OCI-LY1 (cell line): ENCODE measurements around the gene XPR1.

Experiments used
- H2AFZ ChIP-seq: fragments of 200-600 bp; sonication (generic), shearing (Covaris generic); 2 replicates; pipeline ENCODE4 v1.6.0; 2014; ENCODE audit warnings: antibody characterized with exemption, mild to moderate bottlenecking, low read length
- H3F3A ChIP-seq: fragments of 200-600 bp; sonication (generic), shearing (Covaris generic); 2 replicates; pipeline ENCODE4 v1.6.0; 2014; ENCODE audit warnings: mild to moderate bottlenecking, antibody characterized with exemption, low read length, moderate library complexity; ENCODE audit not compliant: insufficient read depth
- H3K27ac ChIP-seq: fragments of 200-600 bp; sonication (generic); 2 replicates; pipeline ENCODE4 v1.5.1; 2014; ENCODE audit warnings: low read length, mixed run types, mild to moderate bottlenecking, low read depth; ENCODE audit not compliant: poor library complexity, severe bottlenecking
- H3K27me3 ChIP-seq: fragments of 200-600 bp; sonication (generic); 2 replicates; pipeline ENCODE4 v1.6.0; 2014; ENCODE audit warnings: antibody characterized with exemption, mild to moderate bottlenecking, low read length, moderate library complexity; ENCODE audit not compliant: insufficient read depth
- H3K36me3 ChIP-seq: fragments of 200-600 bp; sonication (generic); 2 replicates; pipeline ENCODE4 v1.6.1; 2014; ENCODE audit warnings: mild to moderate bottlenecking, antibody characterized with exemption, low read length, moderate library complexity, mixed read lengths; ENCODE audit not compliant: insufficient read depth
- H3K4me1 ChIP-seq: fragments of 200-600 bp; sonication (generic); 2 replicates; pipeline ENCODE4 v1.5.1; 2014; ENCODE audit warnings: mild to moderate bottlenecking, low read length, moderate library complexity; ENCODE audit not compliant: insufficient read depth, severe bottlenecking
- H3K4me2 ChIP-seq: fragments of 200-600 bp; sonication (generic), shearing (Covaris generic); 2 replicates; pipeline ENCODE4 v1.6.1; 2014; ENCODE audit warnings: low read length
- H3K4me3 ChIP-seq: fragments of 200-600 bp; sonication (generic); 2 replicates; pipeline ENCODE4 v1.5.1; 2014; ENCODE audit warnings: low read length, low read depth, mild to moderate bottlenecking, mixed read lengths; ENCODE audit not compliant: poor library complexity, severe bottlenecking
- H3K79me2 ChIP-seq: fragments of 200-600 bp; shearing (Covaris generic); 2 replicates; pipeline ENCODE4 v1.6.1; 2016; ENCODE audit warnings: mixed run types, low read length, mixed read lengths; ENCODE audit not compliant: insufficient read depth
- H3K9ac ChIP-seq: fragments of 200-600 bp; sonication (generic), shearing (Covaris generic); 2 replicates; pipeline ENCODE4 v1.6.1; 2014; ENCODE audit warnings: mild to moderate bottlenecking, low read length, mixed read lengths
- H3K9me2 ChIP-seq: fragments of 200-600 bp; sonication (generic), shearing (Covaris generic); 2 replicates; pipeline ENCODE4 v1.6.1; 2014; ENCODE audit warnings: low read depth, mild to moderate bottlenecking, low read length, mixed read lengths
- H3K9me3 ChIP-seq: fragments of 200-600 bp; shearing (Covaris generic); 2 replicates; pipeline ENCODE4 v1.6.1; 2014; ENCODE audit warnings: low read length, mixed read lengths
- H4K20me1 ChIP-seq: fragments of 200-600 bp; sonication (generic), shearing (Covaris generic); 2 replicates; pipeline ENCODE4 v1.6.0; 2016; ENCODE audit warnings: mild to moderate bottlenecking, low read length; ENCODE audit not compliant: insufficient read depth
- CTCF ChIP-seq: fragments of 200-600 bp; sonication (generic), shearing (Covaris generic); IDR thresholded peaks from 2 replicates; pipeline ENCODE4 v1.5.1; 2017; ENCODE audit warnings: mild to moderate bottlenecking, antibody characterized with exemption, low read length, moderate library complexity, mixed read lengths
- EZH2 ChIP-seq: fragments of 200-600 bp; sonication (generic), shearing (Covaris generic); IDR thresholded peaks from 2 replicates; pipeline ENCODE4 v1.8.0; 2017; ENCODE audit warnings: borderline replicate concordance, mixed run types, mild to moderate bottlenecking, antibody characterized with exemption, low read length, moderate library complexity, mixed read lengths

Gene XPR1

GRCh38 chr1:180620581-180620980 lies 11.2 kb upstream of the XPR1 start:
- no peak for TF ChIP-seq EZH2
- TF ChIP-seq CTCF = no peak
- H4K20me1 ChIP-seq = no peaks in the 10 kb centered on the region
- H3K4me2 ChIP-seq = no peak overlapping the region
- no peak overlapping the region for H3K27ac ChIP-seq
- no peaks in the 10 kb centered on the region for H3F3A ChIP-seq
- no peak overlapping the region for H3K4me3 ChIP-seq
- H3K79me2 ChIP-seq = no peaks in the 10 kb centered on the region
- H3K27me3 ChIP-seq = no peaks in the 10 kb centered on the region
- H3K9me3 ChIP-seq = no peaks in the 10 kb centered on the region
- no peaks in the 10 kb centered on the region for H3K9me2 ChIP-seq
- no peaks in the 10 kb centered on the region for H3K36me3 ChIP-seq
- H2AFZ ChIP-seq = no peak overlapping the region
- no peak overlapping the region for H3K9ac ChIP-seq
- H3K4me1 ChIP-seq = peaks cover 8% of the 10 kb centered on the region

DNA sequence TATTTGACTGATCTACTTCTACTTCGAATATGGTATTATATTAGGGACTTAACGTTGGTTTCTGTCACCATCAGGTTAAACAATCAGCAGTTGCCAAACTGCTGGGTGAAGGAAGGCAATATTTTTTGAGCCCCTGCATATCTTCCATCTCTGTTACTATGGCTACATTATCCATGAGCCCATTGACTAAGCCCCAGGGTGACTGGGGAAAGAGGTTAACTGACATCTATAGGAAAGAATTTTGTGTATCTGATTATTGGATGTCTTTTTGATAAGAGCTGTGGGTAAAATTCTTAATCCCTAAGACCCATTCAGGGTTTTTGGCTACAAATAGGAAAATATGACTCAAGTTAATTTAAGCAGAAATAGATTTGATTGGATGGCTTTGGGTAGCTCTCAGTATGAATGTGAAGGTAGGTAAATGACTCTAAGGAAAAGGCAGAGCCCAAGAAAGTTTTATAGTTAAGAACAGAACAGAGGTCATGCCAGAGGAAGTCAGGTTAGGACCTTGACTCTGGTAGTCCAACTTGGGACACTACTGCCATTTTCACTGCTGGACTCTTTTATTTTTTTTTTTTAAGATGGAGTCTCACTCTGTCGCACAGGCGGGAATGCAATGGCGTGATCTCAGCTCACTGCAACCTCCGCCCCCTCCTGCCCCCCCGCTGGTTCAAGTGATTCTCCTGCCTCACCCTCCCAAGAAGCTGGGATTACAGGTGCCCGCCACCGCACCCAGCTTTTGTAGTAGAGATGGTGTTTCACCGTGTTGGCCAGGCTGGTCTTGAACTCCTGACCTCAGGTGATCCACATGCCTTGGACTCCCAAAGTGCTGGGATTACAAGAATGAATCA lies 8.9 kb upstream of the XPR1 start:
- H2AFZ ChIP-seq = no peak overlapping the region
- no peaks in the 10 kb centered on the region for H3K79me2 ChIP-seq
- H4K20me1 ChIP-seq = no peaks in the 10 kb centered on the region
- no peak overlapping the region for H3K4me2 ChIP-seq
- H3K4me1 ChIP-seq = peaks cover under 1% of the 10 kb centered on the region
- no peaks in the 10 kb centered on the region for H3K36me3 ChIP-seq
- no peak overlapping the region for H3K4me3 ChIP-seq
- no peaks in the 10 kb centered on the region for H3F3A ChIP-seq
- no peak overlapping the region for H3K9ac ChIP-seq
- TF ChIP-seq CTCF = no peak
- TF ChIP-seq EZH2 = no peak
- H3K9me3 ChIP-seq = no peaks in the 10 kb centered on the region
- no peaks in the 10 kb centered on the region for H3K9me2 ChIP-seq
- H3K27ac ChIP-seq = no peak overlapping the region
- H3K27me3 ChIP-seq = no peaks in the 10 kb centered on the region

- no peak for TF ChIP-seq CTCF
- TF ChIP-seq EZH2 = no peak
Measured at GRCh38 chr1:180623579-180624347, 8.1 kb upstream of the XPR1 start.

More at GRCh38 chr1:180623579-180624347, 8.1 kb upstream of the XPR1 start:
- H3K36me3 ChIP-seq = no peaks in the 10 kb centered on the region
- H3K4me2 ChIP-seq = no peak overlapping the region
- H3K27ac ChIP-seq = no peak overlapping the region
- H3K4me1 ChIP-seq = no peaks in the 10 kb centered on the region
- H3F3A ChIP-seq = no peaks in the 10 kb centered on the region
- H3K79me2 ChIP-seq = no peaks in the 10 kb centered on the region
- no peak overlapping the region for H3K4me3 ChIP-seq
- H3K9me2 ChIP-seq = no peaks in the 10 kb centered on the region
- H3K9me3 ChIP-seq = no peaks in the 10 kb centered on the region
- no peaks in the 10 kb centered on the region for H3K27me3 ChIP-seq
- no peaks in the 10 kb centered on the region for H4K20me1 ChIP-seq
- H3K9ac ChIP-seq = no peak overlapping the region
- no peak overlapping the region for H2AFZ ChIP-seq
